HepG2 (cell line): ENCODE results near the gene ACSS1. TPM values are rescaled to one million over a fixed set of nuclear protein-coding genes. Genes with fewer than 3 reads are reported as not detected.

Experiments used
- CAMTA2 ChIP-seq: sonication (generic); formaldehyde crosslinking; IDR thresholded peaks from 2 replicates; pipeline ENCODE4 v1.4.0; 2020; ENCODE audit warnings: mild to moderate bottlenecking, missing genetic modification reagents, borderline replicate concordance
- CCDC6 ChIP-seq: sonication (generic); formaldehyde crosslinking; IDR thresholded peaks from 2 replicates; pipeline ENCODE4 v1.8.1; 2022; ENCODE audit warnings: mild to moderate bottlenecking, missing genetic modification reagents, moderate library complexity
- DNMT1 ChIP-seq: sonication (generic); formaldehyde crosslinking; IDR thresholded peaks from 2 replicates; pipeline ENCODE4 v1.5.1; 2020; ENCODE audit warnings: mild to moderate bottlenecking, missing genetic modification reagents
- DR1 ChIP-seq: sonication (generic); formaldehyde crosslinking; IDR thresholded peaks from 2 replicates; pipeline ENCODE4 v1.8.0; 2021; ENCODE audit warnings: mild to moderate bottlenecking, missing genetic modification reagents, inconsistent platforms
- E2F5 ChIP-seq: sonication (generic); formaldehyde crosslinking; conservative IDR thresholded peaks from 2 replicates; pipeline ENCODE4 v1.4.0; 2020; ENCODE audit warnings: missing genetic modification reagents
- FOSL1 ChIP-seq: sonication (generic); formaldehyde crosslinking; IDR thresholded peaks from 2 replicates; pipeline ENCODE4 v1.9.0; 2021; ENCODE audit warnings: missing genetic modification reagents, borderline replicate concordance
- GATAD1 ChIP-seq: IDR thresholded peaks from 2 replicates; pipeline ENCODE4 v1.6.1; 2016; ENCODE audit warnings: missing genetic modification reagents, missing compliant biosample characterization
- GPBP1L1 ChIP-seq: sonication (generic); formaldehyde crosslinking; IDR thresholded peaks from 2 replicates; pipeline ENCODE4 v1.5.0; 2020; ENCODE audit warnings: mild to moderate bottlenecking, missing genetic modification reagents
- HNF1A ChIP-seq, 2 experiments: sonication (generic) in 1 of 2; formaldehyde crosslinking in 1 of 2; IDR thresholded peaks; 2 replicates each; pipeline versions ENCODE4 v1.4.0 to v1.6.1; 2016 to 2020; ENCODE audit warnings: borderline replicate concordance in 1 of 2, low read depth in 1 of 2, mild to moderate bottlenecking in 1 of 2, missing genetic modification reagents in 1 of 2
- HNRNPL ChIP-seq: fragments of 200-400 bp; formaldehyde crosslinking; IDR thresholded peaks from 2 replicates; pipeline ENCODE4 v1.6.1; 2017; ENCODE audit warnings: mild to moderate bottlenecking, low read depth, low read length
- MED13 ChIP-seq: sonication (generic); formaldehyde crosslinking; IDR thresholded peaks from 2 replicates; pipeline ENCODE4 v1.5.0; 2020; ENCODE audit warnings: missing genetic modification reagents
- NR2F6 ChIP-seq, 2 experiments: IDR thresholded peaks; 2 replicates each; pipeline ENCODE4 v1.6.1; 2016; ENCODE audit warnings: antibody characterized with exemption in 1 of 2, mild to moderate bottlenecking in 1 of 2
- POLR2AphosphoS5 ChIP-seq: IDR thresholded peaks from 2 replicates; pipeline ENCODE4 v1.6.1; 2012; ENCODE audit warnings: low read depth, low read length
- SNAI1 ChIP-seq: sonication (generic); formaldehyde crosslinking; IDR thresholded peaks from 2 replicates; pipeline ENCODE4 v1.5.0; 2020; ENCODE audit warnings: mild to moderate bottlenecking, missing genetic modification reagents, borderline replicate concordance
- TFAP4 ChIP-seq: sonication (generic); IDR thresholded peaks from 2 replicates; pipeline ENCODE4 v1.6.1; 2016; ENCODE audit warnings: low read depth, borderline replicate concordance
- THAP11 ChIP-seq: IDR thresholded peaks from 2 replicates; pipeline ENCODE4 v1.6.1; 2016; ENCODE audit warnings: missing biosample characterization, missing genetic modification reagents
- ZC3H13 ChIP-seq: sonication (generic); formaldehyde crosslinking; IDR thresholded peaks from 2 replicates; pipeline ENCODE4 v1.8.1; 2023; ENCODE audit warnings: mild to moderate bottlenecking, missing genetic modification reagents, moderate library complexity
- ZNF576 ChIP-seq: sonication (generic); formaldehyde crosslinking; IDR thresholded peaks from 2 replicates; pipeline ENCODE4 v1.4.0; 2020; ENCODE audit warnings: mild to moderate bottlenecking, missing genetic modification reagents
- ZNF678 ChIP-seq: sonication (generic); formaldehyde crosslinking; IDR thresholded peaks from 2 replicates; pipeline ENCODE4 v1.4.0; 2020; ENCODE audit warnings: mild to moderate bottlenecking, missing genetic modification reagents
- ZNF713 ChIP-seq: sonication (generic); formaldehyde crosslinking; IDR thresholded peaks from 2 replicates; pipeline ENCODE4 v1.4.0; 2020; ENCODE audit warnings: mild to moderate bottlenecking, missing genetic modification reagents
- ZNF850 ChIP-seq: sonication (generic); formaldehyde crosslinking; conservative IDR thresholded peaks from 2 replicates; pipeline ENCODE4 v1.9.0; 2021; ENCODE audit warnings: mild to moderate bottlenecking, missing genetic modification reagents
- ZSCAN21 ChIP-seq: sonication (generic); formaldehyde crosslinking; IDR thresholded peaks from 2 replicates; pipeline ENCODE4 v1.8.0; 2022; ENCODE audit warnings: mild to moderate bottlenecking, missing genetic modification reagents, moderate library complexity, borderline replicate concordance
- polyA plus RNA-seq, 8 experiments: library from polyadenylated mRNA; depleted of rRNA in 3 of 8; stranded (reverse) in 7 of 8; unstranded in 1 of 8; fragments of >200 nt; fragmentation: Illumina TruSeq in 4 of 8; extraction: Trizol in 4 of 8; gene quantifications; 2 replicates each; pipeline versions ENCODE4 v1.2.1 to v1.2.3, GENCODE V29; 2011 to 2016; ENCODE audit warnings: low read depth in 4 of 8, missing spikeins in 1 of 8, mixed read lengths in 1 of 8; ENCODE audit not compliant: insufficient read depth in 1 of 8
- total RNA-seq, 5 experiments: library from RNA; depleted of rRNA; stranded (reverse); fragments of >200 nt; fragmentation: Illumina TruSeq; extraction: Trizol; gene quantifications; 2 replicates each; pipeline ENCODE4 v1.2.3, GENCODE V29; 2016; ENCODE audit warnings: low read depth in 1 of 5

Gene ACSS1
- total and polyA plus RNA-seq, 2 of the 13 experiments (the other 11 are each of a cell fraction or from before 2014, with no cell fraction given), result 15.2 to 41.6 TPM

- TF ChIP-seq ZNF678 (CRISPR knock-in tag) (peak; percentile 80), ZSCAN21 (CRISPR knock-in tag) (peak; percentile 99), ZNF850 (CRISPR knock-in tag) (no peak), NR2F6 (IDR thresholded peaks at IDR 0.05) (no peak), NR2F6 (CRISPR knock-in tag; IDR thresholded peaks at IDR 0.05) (peak; percentile 69; the same call in 1 of the 2 replicates), DR1 (CRISPR knock-in tag) (peak; percentile 97), DNMT1 (CRISPR knock-in tag) (peak; percentile 79), HNRNPL (no peak; the same call in 1 of the 2 replicates), POLR2AphosphoS5 (peak; percentile 95), GPBP1L1 (no peak), ZNF576 (CRISPR knock-in tag) (peak; percentile 84; the same call in 1 of the 2 replicates), E2F5 (CRISPR knock-in tag) (peak; percentile 78; the same call in 1 of the 2 replicates), CAMTA2 (CRISPR knock-in tag) (peak; percentile 95), THAP11 (peak; percentile 94), TFAP4 (peak; percentile 71; the same call in 1 of the 2 replicates), GATAD1 (CRISPR knock-in tag) (peak; percentile 94), FOSL1 (peak; percentile 50), MED13 (CRISPR knock-in tag) (peak; percentile 86; the same call in 1 of the 2 replicates), SNAI1 (peak; percentile 97), ZNF713 (CRISPR knock-in tag) (peak; percentile 92; the same call in 1 of the 2 replicates), ZC3H13 (CRISPR knock-in tag) (peak; percentile 83), HNF1A (IDR thresholded peaks at IDR 0.05; ENCODE audit: low read depth) (no peak), HNF1A (CRISPR knock-in tag; IDR thresholded peaks at IDR 0.05; ENCODE audit: borderline replicate concordance) (peak; percentile 63; the same call in 1 of the 2 replicates), CCDC6 (CRISPR knock-in tag) (no peak; the same call in none of the 2 replicates)
Observed at GRCh38 chr20:24992487-24993205, 65.3 kb downstream of the ACSS1 start, which contains the start of gene APMAP (continued).
